HepG2 (cell line): ENCODE results near the gene ZNF526. TPM values are rescaled to one million over a fixed set of nuclear protein-coding genes. Genes with fewer than 3 reads are reported as not detected.

Source experiments
- CCDC6 ChIP-seq: sonication (generic); formaldehyde crosslinking; IDR thresholded peaks from 2 replicates; pipeline ENCODE4 v1.8.1; 2022; ENCODE audit warnings: mild to moderate bottlenecking, missing genetic modification reagents, moderate library complexity
- CENPBD1 ChIP-seq: sonication (generic); formaldehyde crosslinking; IDR thresholded peaks from 2 replicates; pipeline ENCODE4 v1.8.0; 2022; ENCODE audit warnings: missing genetic modification reagents, low read depth, mild to moderate bottlenecking, borderline replicate concordance
- MED8 ChIP-seq: sonication (generic); formaldehyde crosslinking; IDR thresholded peaks from 2 replicates; pipeline ENCODE4 v1.8.1; 2023; ENCODE audit warnings: mild to moderate bottlenecking, missing genetic modification reagents; ENCODE audit not compliant: insufficient replicate concordance
- NFRKB ChIP-seq: fragments of 450-650 bp; IDR thresholded peaks from 2 replicates; pipeline ENCODE4 v1.6.1; 2017
- NR2F6 ChIP-seq, 2 experiments: IDR thresholded peaks; 2 replicates each; pipeline ENCODE4 v1.6.1; 2016; ENCODE audit warnings: antibody characterized with exemption in 1 of 2, mild to moderate bottlenecking in 1 of 2
- PAF1 ChIP-seq: IDR thresholded peaks from 2 replicates; pipeline ENCODE4 v1.6.1; 2016; ENCODE audit warnings: missing genetic modification reagents, missing compliant biosample characterization
- PHF21A ChIP-seq: sonication (generic); formaldehyde crosslinking; IDR thresholded peaks from 2 replicates; pipeline ENCODE4 v1.5.0; 2020; ENCODE audit warnings: mild to moderate bottlenecking, missing genetic modification reagents
- RORA ChIP-seq: sonication (generic); formaldehyde crosslinking; IDR thresholded peaks from 2 replicates; pipeline ENCODE4 v1.5.0; 2020; ENCODE audit warnings: mild to moderate bottlenecking, missing genetic modification reagents, moderate library complexity
- TMF1 ChIP-seq: sonication (generic); formaldehyde crosslinking; IDR thresholded peaks from 2 replicates; pipeline ENCODE4 v1.8.1; 2022; ENCODE audit warnings: low read depth, missing genetic modification reagents
- YEATS4 ChIP-seq: sonication (generic); formaldehyde crosslinking; IDR thresholded peaks from 2 replicates; pipeline ENCODE4 v1.4.0; 2020; ENCODE audit warnings: missing genetic modification reagents, borderline replicate concordance
- ZBTB42 ChIP-seq: sonication (generic); formaldehyde crosslinking; IDR thresholded peaks from 2 replicates; pipeline ENCODE4 v1.5.0; 2020; ENCODE audit warnings: mild to moderate bottlenecking, missing genetic modification reagents
- ZBTB49 ChIP-seq: sonication (generic); formaldehyde crosslinking; IDR thresholded peaks from 2 replicates; pipeline ENCODE4 v1.4.0; 2020; ENCODE audit warnings: missing genetic modification reagents, borderline replicate concordance
- ZNF230 ChIP-seq: sonication (generic); formaldehyde crosslinking; IDR thresholded peaks from 2 replicates; pipeline ENCODE4 v1.4.0; 2020; ENCODE audit warnings: mild to moderate bottlenecking, missing genetic modification reagents
- ZNF3 ChIP-seq: IDR thresholded peaks from 2 replicates; pipeline ENCODE4 v1.7.0; 2017; ENCODE audit warnings: inconsistent platforms
- ZNF33A ChIP-seq: sonication (generic); formaldehyde crosslinking; IDR thresholded peaks from 2 replicates; pipeline ENCODE4 v1.5.1; 2020; ENCODE audit warnings: missing genetic modification reagents, mild to moderate bottlenecking, moderate library complexity, borderline replicate concordance
- ZNF615 ChIP-seq: sonication (generic); formaldehyde crosslinking; IDR thresholded peaks from 2 replicates; pipeline ENCODE4 v1.5.0; 2020; ENCODE audit warnings: mild to moderate bottlenecking, missing genetic modification reagents, borderline replicate concordance
- ZNF850 ChIP-seq: sonication (generic); formaldehyde crosslinking; conservative IDR thresholded peaks from 2 replicates; pipeline ENCODE4 v1.9.0; 2021; ENCODE audit warnings: mild to moderate bottlenecking, missing genetic modification reagents
- polyA plus RNA-seq, 8 experiments: library from polyadenylated mRNA; depleted of rRNA in 3 of 8; stranded (reverse) in 7 of 8; unstranded in 1 of 8; fragments of >200 nt; fragmentation: Illumina TruSeq in 4 of 8; extraction: Trizol in 4 of 8; gene quantifications; 2 replicates each; pipeline versions ENCODE4 v1.2.1 to v1.2.3, GENCODE V29; 2011 to 2016; ENCODE audit warnings: low read depth in 4 of 8, missing spikeins in 1 of 8, mixed read lengths in 1 of 8; ENCODE audit not compliant: insufficient read depth in 1 of 8
- total RNA-seq, 5 experiments: library from RNA; depleted of rRNA; stranded (reverse); fragments of >200 nt; fragmentation: Illumina TruSeq; extraction: Trizol; gene quantifications; 2 replicates each; pipeline ENCODE4 v1.2.3, GENCODE V29; 2016; ENCODE audit warnings: low read depth in 1 of 5
- TF ChIP-seq, protein P1 (sequence below): sonication (generic); formaldehyde crosslinking; IDR thresholded peaks from 2 replicates; pipeline ENCODE4 v1.4.0; 2020; ENCODE audit warnings: mild to moderate bottlenecking, missing genetic modification reagents
- TF ChIP-seq, protein P2 (sequence below): sonication (generic); formaldehyde crosslinking; IDR thresholded peaks from 2 replicates; pipeline ENCODE4 v1.4.0; 2020; ENCODE audit warnings: mild to moderate bottlenecking, missing genetic modification reagents, borderline replicate concordance
- TF ChIP-seq, protein P3 (sequence below): sonication (generic); formaldehyde crosslinking; IDR thresholded peaks from 2 replicates; pipeline ENCODE4 v1.4.0; 2020; ENCODE audit warnings: missing genetic modification reagents, mild to moderate bottlenecking, borderline replicate concordance
- TF ChIP-seq, protein P4 (sequence below): sonication (generic); formaldehyde crosslinking; IDR thresholded peaks from 2 replicates; pipeline ENCODE4 v1.5.0; 2020; ENCODE audit warnings: missing genetic modification reagents, mild to moderate bottlenecking, borderline replicate concordance

Gene ZNF526
- total and polyA plus RNA-seq, 2 of the 13 experiments (the other 11 are each of a cell fraction or from before 2014, with no cell fraction given) = 3.3 to 8.4 TPM

GRCh38 chr19:42217520-42218437 is 2.3 kb upstream of the ZNF526 start, which contains the start of gene DEDD2 (continued):
- TF ChIP-seq, protein P1, sequence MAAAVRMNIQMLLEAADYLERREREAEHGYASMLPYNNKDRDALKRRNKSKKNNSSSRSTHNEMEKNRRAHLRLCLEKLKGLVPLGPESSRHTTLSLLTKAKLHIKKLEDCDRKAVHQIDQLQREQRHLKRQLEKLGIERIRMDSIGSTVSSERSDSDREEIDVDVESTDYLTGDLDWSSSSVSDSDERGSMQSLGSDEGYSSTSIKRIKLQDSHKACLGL (CRISPR knock-in tag) = no peak
- TF ChIP-seq ZNF850 (CRISPR knock-in tag) (no peak), RORA (no peak), TMF1 (no peak), YEATS4 (CRISPR knock-in tag) (peak; percentile 71), PHF21A (CRISPR knock-in tag) (no peak), CENPBD1 (CRISPR knock-in tag) (no peak), ZNF230 (CRISPR knock-in tag) (no peak), ZNF615 (CRISPR knock-in tag) (no peak), ZNF3 (CRISPR knock-in tag) (no peak), PAF1 (CRISPR knock-in tag) (no peak), MED8 (CRISPR knock-in tag) (no peak), ZBTB42 (CRISPR knock-in tag) (peak; percentile 9; the same call in 1 of the 2 replicates), ZBTB49 (CRISPR knock-in tag) (no peak), CCDC6 (CRISPR knock-in tag) (0 out of 2 replicates have a peak, but pooled peaks have one; percentile 52), NR2F6 (IDR thresholded peaks at IDR 0.05) (no peak; the same call in 1 of the 2 replicates), NR2F6 (CRISPR knock-in tag; IDR thresholded peaks at IDR 0.05) (no peak), NFRKB (no peak), ZNF33A (CRISPR knock-in tag) (no peak)
- TF ChIP-seq, protein P2, sequence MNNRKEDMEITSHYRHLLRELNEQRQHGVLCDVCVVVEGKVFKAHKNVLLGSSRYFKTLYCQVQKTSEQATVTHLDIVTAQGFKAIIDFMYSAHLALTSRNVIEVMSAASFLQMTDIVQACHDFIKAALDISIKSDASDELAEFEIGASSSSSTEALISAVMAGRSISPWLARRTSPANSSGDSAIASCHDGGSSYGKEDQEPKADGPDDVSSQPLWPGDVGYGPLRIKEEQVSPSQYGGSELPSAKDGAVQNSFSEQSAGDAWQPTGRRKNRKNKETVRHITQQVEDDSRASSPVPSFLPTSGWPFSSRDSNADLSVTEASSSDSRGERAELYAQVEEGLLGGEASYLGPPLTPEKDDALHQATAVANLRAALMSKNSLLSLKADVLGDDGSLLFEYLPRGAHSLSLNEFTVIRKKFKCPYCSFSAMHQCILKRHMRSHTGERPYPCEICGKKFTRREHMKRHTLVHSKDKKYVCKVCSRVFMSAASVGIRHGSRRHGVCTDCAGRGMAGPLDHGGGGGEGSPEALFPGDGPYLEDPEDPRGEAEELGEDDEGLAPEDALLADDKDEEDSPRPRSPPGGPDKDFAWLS (CRISPR knock-in tag) = no peak
- TF ChIP-seq, protein P3, sequence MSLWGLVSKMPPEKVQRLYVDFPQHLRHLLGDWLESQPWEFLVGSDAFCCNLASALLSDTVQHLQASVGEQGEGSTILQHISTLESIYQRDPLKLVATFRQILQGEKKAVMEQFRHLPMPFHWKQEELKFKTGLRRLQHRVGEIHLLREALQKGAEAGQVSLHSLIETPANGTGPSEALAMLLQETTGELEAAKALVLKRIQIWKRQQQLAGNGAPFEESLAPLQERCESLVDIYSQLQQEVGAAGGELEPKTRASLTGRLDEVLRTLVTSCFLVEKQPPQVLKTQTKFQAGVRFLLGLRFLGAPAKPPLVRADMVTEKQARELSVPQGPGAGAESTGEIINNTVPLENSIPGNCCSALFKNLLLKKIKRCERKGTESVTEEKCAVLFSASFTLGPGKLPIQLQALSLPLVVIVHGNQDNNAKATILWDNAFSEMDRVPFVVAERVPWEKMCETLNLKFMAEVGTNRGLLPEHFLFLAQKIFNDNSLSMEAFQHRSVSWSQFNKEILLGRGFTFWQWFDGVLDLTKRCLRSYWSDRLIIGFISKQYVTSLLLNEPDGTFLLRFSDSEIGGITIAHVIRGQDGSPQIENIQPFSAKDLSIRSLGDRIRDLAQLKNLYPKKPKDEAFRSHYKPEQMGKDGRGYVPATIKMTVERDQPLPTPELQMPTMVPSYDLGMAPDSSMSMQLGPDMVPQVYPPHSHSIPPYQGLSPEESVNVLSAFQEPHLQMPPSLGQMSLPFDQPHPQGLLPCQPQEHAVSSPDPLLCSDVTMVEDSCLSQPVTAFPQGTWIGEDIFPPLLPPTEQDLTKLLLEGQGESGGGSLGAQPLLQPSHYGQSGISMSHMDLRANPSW = peak; percentile 60; the same call in 1 of the 2 replicates
- TF ChIP-seq, protein P4, sequence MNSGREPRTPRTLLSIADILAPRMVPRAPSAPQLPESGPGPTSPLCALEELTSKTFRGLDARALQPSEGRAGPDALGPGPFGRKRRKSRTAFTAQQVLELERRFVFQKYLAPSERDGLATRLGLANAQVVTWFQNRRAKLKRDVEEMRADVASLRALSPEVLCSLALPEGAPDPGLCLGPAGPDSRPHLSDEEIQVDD = no peak
